ENCODE data around the gene SPRED1. TPM values are rescaled to one million over a fixed set of nuclear protein-coding genes. Genes with fewer than 3 reads are reported as not detected.

Gene SPRED1
- total and polyA plus RNA-seq, 9 of the 15 experiments (the other 6 are each of a cell fraction or from before 2014, with no cell fraction given), result 2.8 to 17.4 (median 7.9) TPM

- TF ChIP-seq, protein P1, sequence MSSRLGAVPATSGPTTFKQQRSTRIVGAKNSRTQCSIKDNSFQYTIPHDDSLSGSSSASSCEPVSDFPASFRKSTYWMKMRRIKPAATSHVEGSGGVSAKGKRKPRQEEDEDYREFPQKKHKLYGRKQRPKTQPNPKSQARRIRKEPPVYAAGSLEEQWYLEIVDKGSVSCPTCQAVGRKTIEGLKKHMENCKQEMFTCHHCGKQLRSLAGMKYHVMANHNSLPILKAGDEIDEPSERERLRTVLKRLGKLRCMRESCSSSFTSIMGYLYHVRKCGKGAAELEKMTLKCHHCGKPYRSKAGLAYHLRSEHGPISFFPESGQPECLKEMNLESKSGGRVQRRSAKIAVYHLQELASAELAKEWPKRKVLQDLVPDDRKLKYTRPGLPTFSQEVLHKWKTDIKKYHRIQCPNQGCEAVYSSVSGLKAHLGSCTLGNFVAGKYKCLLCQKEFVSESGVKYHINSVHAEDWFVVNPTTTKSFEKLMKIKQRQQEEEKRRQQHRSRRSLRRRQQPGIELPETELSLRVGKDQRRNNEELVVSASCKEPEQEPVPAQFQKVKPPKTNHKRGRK (tag; IDR thresholded peaks at IDR 0.05), result no peak
- no peak for TF ChIP-seq JUND (IDR thresholded peaks at IDR 0.05; ENCODE audit: borderline replicate concordance, low read depth, low read length)
- no peak for TF ChIP-seq JUND (tag; IDR thresholded peaks at IDR 0.05; ENCODE audit: borderline replicate concordance, low read depth, low read length)
- TF ChIP-seq JUN (IDR thresholded peaks at IDR 0.05; ENCODE audit: borderline replicate concordance, low read depth, low read length), result no peak
- no peak for TF ChIP-seq JUN (CRISPR knock-in tag; IDR thresholded peaks at IDR 0.05; ENCODE audit: borderline replicate concordance)
- no peak for TF ChIP-seq ZNF76 (CRISPR knock-in tag; IDR thresholded peaks at IDR 0.05; ENCODE audit: borderline replicate concordance)
- no peak for TF ChIP-seq MCM2 (IDR thresholded peaks at IDR 0.05; ENCODE audit: low read depth)
Measured at GRCh38 chr15:38401701-38402100, 149.1 kb downstream of the SPRED1 start (continued).

DNA sequence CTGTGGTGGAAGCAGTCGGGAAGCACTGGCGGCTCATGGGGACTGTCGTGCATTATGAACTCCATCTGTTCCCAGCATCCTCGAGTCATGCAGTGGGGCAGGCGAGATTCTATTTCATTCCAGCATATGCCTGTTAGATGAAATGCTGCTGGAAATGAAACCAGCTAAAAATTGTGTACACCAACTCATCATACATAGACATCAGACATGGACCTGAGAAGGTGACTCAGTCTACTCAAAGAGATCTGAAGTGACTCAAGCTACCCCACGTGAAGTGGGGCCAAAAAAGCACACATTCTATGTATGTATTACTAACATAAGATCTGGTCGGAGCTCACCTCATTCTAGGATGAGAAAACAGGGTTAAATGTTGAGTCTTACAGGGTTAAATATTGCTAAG, 153.8 kb downstream of the SPRED1 start:
- ChIA-PET POLR2A (no interaction called here), CTCF (ENCODE audit: low intra/inter-chr PET ratio) (no interaction called here)
- H3K36me3 ChIP-seq (ENCODE audit: control insufficient read depth, insufficient read depth, low read length), result no peaks in the 10 kb centered on the region
- H4K20me1 ChIP-seq (replicated peaks; ENCODE audit: control insufficient read depth, insufficient read depth, low read length), result no peaks in the 10 kb centered on the region
- no peak for DNase-seq (ENCODE audit: extremely low read depth in 1 of 4, low spot score in 3 of 4)
- H2AFZ ChIP-seq (ENCODE audit: low read depth, low read length), result no peak overlapping the region
- BruUV-seq (replicated peaks), result no TSS peak
- in situ Hi-C loops (cut with MboI) (no loop called here), intact Hi-C loops (cut with micrococcal nuclease) (no loop called here)
- H3K27me3 ChIP-seq (ENCODE audit: control insufficient read depth in 2 of 2, insufficient read depth in 2 of 2, low read length in 2 of 2), result peaks cover 9% of the 10 kb centered on the region in 2 experiments
- H3K27ac ChIP-seq (ENCODE audit: extremely low read depth, low read depth, low read length), result no peak overlapping the region
- no peak overlapping the region for H3K9ac ChIP-seq (ENCODE audit: insufficient read depth in 1 of 2, low read depth in 2 of 2, low read length in 2 of 2)
- no peak overlapping the region for H3K4me2 ChIP-seq (ENCODE audit: insufficient read depth, low read length)
- no peak overlapping the region for H3K4me3 ChIP-seq
- ATAC-seq, result no peak
- FAIRE-seq, result no peak
- WGBS (ENCODE audit: insufficient coverage, low coverage, missing lambda C conversion rate), result 2% methylated on average over 7 of the region's 7 CpGs
- H3K9me3 ChIP-seq (replicated peaks; ENCODE audit: control insufficient read depth, insufficient read depth, low read depth, low read length), result no peaks in the 10 kb centered on the region
- no peaks in the 10 kb centered on the region for H3K79me2 ChIP-seq (ENCODE audit: control insufficient read depth, insufficient read depth, low read length)
- H3K9me1 ChIP-seq (ENCODE audit: control insufficient read depth, insufficient read depth, low read length), result no peaks in the 10 kb centered on the region
- H3K4me1 ChIP-seq (replicated peaks in 1 of 2; ENCODE audit: control insufficient read depth in 2 of 2, insufficient read depth in 2 of 2, low read length in 2 of 2), result no peaks in the 10 kb centered on the region
- TF ChIP-seq ZNF232 (CRISPR knock-in tag; IDR thresholded peaks at IDR 0.05) (no peak), HOXB6 (CRISPR knock-in tag; IDR thresholded peaks at IDR 0.05; ENCODE audit: borderline replicate concordance) (no peak), NFYB (IDR thresholded peaks at IDR 0.05; ENCODE audit: extremely low read depth, insufficient read length) (no peak), NFXL1 (CRISPR knock-in tag; IDR thresholded peaks at IDR 0.05) (no peak), ZNF212 (CRISPR knock-in tag; IDR thresholded peaks at IDR 0.05) (no peak), GABPB2 (CRISPR knock-in tag; conservative IDR thresholded peaks at IDR 0.05) (no peak), E2F6 (IDR thresholded peaks at IDR 0.05; ENCODE audit: borderline replicate concordance in 1 of 2, extremely low read depth in 1 of 2, insufficient read depth in 1 of 2, insufficient read length in 1 of 2, low read depth in 1 of 2, low read length in 1 of 2, poor library complexity in 1 of 2, severe bottlenecking in 1 of 2) (no peak), RBBP5 (IDR thresholded peaks at IDR 0.05; ENCODE audit: borderline replicate concordance, insufficient read depth, low read length, poor library complexity, severe bottlenecking) (no peak), NR2C1 (IDR thresholded peaks at IDR 0.05) (no peak), NR2C1 (tag; IDR thresholded peaks at IDR 0.05) (no peak), PPARD (CRISPR knock-in tag; IDR thresholded peaks at IDR 0.05) (no peak), NCOA6 (IDR thresholded peaks at IDR 0.05) (no peak)
- TF ChIP-seq, protein P2, sequence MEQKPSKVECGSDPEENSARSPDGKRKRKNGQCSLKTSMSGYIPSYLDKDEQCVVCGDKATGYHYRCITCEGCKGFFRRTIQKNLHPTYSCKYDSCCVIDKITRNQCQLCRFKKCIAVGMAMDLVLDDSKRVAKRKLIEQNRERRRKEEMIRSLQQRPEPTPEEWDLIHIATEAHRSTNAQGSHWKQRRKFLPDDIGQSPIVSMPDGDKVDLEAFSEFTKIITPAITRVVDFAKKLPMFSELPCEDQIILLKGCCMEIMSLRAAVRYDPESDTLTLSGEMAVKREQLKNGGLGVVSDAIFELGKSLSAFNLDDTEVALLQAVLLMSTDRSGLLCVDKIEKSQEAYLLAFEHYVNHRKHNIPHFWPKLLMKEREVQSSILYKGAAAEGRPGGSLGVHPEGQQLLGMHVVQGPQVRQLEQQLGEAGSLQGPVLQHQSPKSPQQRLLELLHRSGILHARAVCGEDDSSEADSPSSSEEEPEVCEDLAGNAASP (IDR thresholded peaks at IDR 0.05), result no peak
